GM21825 (cell line): ENCODE data around the gene SPAM1.
"Not testable (repeated sequence)": the region's sequence is repeated elsewhere in the genome, so short reads cannot be mapped to it uniquely, and the experiment has no call there.

ENCODE experiments used
- ATAC-seq: cut with Tn5 transposase; IDR thresholded peaks from one replicate; pipeline ENCODE4 v1.9.1; 2021; ENCODE audit warnings: mild to moderate bottlenecking, moderate library complexity; ENCODE audit not compliant: unreplicated experiment

Gene SPAM1

DNA sequence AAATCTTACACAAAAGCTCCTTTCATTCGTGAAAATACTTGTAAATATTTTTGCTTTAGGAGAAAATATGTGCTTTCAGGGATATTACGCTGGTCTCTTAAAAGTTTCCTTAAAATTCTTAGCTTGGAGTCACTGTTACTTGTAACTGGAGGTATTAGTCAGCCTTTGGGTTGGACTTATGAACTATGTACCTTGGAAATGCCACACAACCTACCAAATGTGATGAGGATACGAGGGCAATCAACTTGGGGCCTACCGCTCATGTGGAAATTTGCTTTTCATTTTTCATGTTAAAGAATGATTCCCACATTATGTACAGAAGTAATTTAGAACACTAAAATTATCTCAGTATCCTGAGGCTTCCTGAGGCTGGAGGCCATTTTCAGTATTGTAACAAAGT lies 23.1 kb downstream of the SPAM1 start:
- ATAC-seq: no peak

DNA sequence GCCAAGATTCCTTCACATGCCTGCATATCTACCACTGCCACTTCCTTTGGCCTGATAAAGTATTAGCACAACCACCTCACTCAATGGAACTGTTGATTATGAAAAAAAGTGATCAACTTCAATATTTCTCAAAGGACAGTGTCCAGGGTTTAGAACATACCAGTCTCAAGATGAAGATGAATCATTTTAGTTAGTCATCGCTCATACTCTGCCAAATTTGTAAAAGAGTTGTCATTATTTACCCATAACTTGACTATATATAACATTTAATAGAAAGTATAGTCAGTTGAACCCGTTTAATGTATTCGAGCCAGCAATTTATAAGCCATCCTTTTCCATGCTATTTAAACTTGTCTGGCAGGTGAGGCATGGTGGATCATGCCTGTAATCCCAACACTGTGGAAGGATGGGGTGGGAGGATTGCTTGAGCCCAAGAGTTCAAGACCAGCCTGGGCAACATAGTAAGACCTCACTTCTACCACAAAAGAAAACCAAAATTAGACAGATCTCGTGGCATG lies 33.2 kb downstream of the SPAM1 start:
- ATAC-seq: no peak

DNA sequence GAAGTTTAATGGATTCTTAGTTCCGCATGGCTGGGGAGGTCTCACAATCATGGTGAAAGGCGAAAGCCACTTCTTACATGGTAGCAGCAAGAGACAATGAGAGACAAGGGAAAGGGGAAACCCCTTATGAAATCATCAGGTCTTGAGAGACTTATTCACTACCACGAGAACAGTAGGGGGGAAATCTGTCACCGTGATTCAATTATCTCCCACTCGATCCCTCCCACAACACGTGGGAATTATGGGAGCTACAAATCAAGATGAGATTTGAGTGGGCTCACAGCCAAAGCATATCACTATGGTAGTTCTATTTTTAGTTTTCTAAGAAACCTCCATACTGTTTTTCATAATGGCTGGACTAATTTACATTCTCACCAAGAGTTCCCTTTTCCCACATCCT lies 36.7 kb downstream of the SPAM1 start:
- no peak for ATAC-seq

DNA sequence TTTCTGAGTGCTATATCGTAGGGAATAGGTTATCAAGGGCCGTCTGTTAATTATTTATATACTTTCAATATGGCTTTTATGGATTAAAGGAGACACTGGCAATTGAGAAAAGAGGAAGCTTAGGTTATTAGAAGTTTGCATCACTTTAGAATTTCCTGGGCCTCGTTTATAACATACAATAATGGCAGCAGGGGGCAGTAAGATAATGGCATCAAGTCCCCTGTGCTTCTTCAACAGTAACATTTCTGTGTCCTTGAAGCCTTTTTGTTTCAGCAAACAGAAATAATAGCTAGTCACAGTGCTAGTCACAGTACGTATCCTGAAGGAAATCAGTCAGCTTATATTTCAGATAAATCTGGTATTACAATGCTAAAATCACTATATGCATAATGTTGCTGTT lies 41.9 kb downstream of the SPAM1 start:
- ATAC-seq: no peak

DNA sequence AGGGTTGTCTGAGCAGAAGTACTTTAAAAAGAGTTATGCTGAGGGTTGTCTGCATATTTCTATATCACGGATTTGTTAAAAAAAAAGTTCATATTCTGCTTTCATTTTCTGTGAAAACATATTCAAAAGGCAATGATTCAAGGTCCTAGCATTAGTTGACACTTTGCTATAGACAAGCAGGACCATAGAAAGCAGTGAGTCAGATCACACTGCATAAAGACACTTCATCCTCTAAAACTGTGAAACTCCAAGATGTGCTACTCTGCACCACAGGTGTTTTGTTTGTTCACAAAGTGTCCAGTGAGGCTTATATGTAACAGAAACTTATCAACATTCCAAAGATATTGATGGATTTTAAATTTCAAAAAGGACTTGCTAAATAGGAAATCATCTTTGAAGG lies 47.0 kb downstream of the SPAM1 start:
- ATAC-seq: no peak

DNA sequence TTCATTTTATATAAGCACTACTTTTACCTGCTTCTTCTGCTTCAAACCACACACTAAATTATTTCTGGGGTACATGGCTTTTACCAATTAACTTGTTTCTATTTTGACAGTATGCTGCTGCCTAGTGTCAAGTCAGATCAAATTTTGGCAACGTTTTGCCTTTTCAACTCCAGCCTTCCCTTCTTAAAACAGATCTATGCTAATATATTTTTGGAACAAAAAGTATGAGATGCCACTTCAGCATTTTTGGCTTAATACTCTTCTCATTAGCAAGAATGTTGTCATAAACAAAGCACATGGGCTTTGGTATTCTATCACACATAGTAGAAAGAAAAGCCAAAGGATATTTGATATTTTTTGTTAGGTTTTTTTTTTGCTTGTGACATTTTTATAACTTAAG lies 47.8 kb downstream of the SPAM1 start:
- ATAC-seq: no peak

DNA sequence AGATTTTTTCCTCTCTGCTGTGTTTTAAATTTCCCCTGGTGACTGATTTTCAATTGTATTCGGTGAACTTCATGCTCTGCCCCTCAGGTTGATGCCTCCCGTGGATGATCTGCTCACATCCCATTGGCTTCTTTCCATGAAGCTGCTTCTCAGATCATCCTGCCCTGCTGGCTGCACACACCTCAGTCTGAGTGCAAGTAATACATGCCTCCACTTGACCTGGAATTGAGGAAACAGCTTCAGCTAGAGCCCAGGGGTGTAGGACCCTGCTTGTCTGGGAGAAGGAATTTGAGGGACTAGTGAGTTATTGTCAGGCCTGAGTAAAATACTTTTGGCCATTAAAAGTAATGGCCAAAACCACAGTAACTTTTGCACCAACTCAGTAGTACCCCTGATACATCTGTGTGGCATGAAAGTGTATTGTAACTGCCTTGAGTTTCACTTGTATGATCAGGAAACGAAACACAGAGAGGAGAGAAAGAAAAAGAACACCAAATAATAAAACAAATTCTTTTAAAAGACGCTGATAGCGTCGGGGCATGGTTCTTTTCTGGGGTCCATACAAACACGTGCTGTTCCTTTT lies 49.4 kb downstream of the SPAM1 start:
- ATAC-seq: no peak

DNA sequence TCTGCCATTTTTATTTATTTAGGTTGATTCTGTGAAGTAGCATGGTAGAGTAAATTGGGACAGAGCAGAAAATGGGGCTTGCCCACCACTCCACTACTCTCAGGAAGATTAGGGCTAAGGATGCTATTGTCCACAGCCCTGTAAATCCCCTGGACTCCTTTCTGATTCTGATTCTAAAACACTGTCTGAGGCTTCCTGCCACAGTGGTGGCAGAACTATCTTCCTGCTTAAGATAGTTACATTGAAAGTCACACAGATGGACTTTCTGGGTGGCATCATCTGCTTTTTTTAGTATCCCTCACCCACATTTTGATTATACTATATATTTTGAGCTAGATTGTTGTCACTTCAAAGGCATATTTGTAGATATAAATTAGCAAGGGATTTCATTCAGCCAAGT lies 50.0 kb downstream of the SPAM1 start:
- no peak for ATAC-seq

DNA sequence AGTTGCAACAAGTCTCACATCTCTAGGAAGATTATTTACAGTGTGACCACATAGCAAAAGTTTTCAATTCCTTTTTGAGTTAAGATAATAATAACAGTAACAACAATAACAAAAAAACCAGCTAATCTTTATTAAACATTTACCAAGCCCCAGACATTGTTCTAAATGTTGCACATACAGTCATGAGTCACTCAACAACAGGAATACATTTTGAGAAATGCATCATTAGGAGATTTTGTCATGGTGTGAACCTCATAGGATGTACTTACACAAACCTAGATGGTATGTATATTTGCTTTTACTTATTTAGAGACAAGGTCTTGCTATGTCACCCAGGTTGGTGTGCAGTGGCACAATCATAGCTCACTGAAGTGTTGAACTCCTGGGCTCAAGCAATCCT lies 52.0 kb downstream of the SPAM1 start:
- ATAC-seq: no peak

DNA sequence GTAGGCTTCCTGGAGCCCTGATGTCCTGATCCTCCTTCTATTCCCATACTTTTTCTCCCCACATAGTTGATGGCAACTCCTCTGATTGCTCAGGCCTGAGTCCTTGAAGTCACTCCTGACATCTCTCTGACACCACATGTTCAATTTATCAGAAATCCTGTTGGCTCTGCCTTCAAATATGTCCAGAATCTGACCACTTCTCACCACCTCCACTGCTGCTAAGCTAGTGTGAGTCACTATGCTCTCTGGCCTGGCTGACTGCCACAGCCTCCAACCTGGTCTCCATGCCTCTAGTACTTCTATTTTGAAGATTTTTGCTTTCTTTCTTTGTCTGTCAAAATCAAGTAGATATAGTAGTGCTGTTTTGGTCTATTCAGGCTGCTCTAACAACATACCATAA lies 54.8 kb downstream of the SPAM1 start:
- ATAC-seq: no peak

DNA sequence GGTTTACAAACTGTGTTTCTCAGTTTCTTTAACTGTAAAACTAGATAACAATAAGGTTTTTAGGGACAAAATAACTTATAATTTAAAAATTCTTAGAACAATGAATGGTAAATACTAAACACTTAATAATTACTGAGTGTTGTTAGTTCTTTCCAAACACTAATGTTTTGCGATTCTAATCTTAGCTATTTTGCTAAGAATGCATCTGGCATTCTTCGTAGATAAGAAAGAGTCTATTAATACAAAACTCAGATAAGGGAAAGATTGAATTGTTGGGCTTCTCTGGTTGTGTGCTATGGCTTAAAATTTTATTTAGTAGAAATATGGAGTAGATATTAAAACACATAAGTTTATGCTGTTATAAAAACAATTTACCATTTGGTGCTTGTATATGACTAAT lies 62.4 kb downstream of the SPAM1 start:
- ATAC-seq: no peak

DNA sequence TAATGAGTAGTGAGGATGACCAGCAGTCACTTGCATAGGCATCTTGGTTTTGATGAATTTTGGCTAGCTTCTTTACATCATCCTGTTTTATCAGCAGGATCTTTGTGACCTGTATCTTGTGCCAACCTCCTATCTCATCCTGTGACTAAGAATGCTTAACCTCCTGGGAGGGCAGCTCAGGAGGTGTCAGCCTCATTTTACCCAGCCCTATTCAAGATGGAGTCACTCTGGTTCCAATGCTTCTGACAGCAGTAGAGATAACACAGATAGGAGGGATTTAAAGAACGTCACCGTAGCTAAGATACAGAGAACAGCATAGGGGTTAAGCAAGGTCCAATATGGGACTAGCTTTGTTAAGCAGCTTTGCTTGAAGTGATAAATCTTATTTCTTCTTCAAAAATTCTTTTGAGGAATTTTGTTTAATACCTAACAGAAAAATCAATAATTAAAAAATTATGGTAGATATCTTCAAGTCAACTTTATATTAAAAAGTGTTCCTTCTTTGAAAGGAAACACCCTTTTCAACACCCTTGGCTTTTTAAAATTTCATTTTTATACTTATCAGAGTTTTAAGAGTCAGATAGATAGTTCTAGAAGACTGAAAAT lies 68.0 kb downstream of the SPAM1 start:
- ATAC-seq: no peak

DNA sequence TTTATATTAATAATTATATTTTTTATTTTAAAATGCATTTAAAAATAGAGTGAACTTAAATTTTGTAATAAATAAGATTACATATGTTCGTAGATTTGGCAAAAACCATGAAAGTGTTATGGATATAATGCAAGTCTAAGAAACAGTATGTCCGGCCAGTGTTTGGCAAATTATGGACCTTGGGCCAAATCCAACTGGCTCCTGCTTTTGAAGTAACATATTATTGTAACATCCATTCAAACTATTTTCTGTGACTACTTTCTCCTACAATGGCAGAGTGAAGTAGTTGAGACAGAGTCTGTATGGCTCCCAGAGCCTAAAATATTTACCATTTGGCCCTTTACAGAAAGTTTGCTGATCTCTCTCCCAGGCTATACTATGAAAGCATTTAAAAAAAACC lies 69.0 kb downstream of the SPAM1 start:
- ATAC-seq: no peak

DNA sequence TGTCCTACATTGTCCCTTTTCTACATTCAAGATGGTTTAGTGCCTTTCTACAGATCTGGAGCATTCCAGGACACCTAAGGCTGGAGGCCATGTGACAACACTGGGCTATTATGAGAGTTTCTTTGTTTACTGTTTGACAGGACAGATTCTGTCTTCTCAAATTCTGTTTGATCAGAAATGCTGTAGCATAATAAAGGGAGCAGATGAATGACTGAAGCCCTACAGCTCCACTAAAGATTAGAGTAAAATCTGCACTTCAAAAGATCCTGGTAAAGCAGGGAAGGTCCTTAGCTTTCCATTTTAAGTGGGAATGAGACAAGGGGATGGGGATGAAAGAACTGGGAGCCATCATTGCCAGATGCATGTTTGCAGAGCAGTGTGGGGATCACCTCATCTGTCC lies 69.4 kb downstream of the SPAM1 start:
- ATAC-seq: no peak

DNA sequence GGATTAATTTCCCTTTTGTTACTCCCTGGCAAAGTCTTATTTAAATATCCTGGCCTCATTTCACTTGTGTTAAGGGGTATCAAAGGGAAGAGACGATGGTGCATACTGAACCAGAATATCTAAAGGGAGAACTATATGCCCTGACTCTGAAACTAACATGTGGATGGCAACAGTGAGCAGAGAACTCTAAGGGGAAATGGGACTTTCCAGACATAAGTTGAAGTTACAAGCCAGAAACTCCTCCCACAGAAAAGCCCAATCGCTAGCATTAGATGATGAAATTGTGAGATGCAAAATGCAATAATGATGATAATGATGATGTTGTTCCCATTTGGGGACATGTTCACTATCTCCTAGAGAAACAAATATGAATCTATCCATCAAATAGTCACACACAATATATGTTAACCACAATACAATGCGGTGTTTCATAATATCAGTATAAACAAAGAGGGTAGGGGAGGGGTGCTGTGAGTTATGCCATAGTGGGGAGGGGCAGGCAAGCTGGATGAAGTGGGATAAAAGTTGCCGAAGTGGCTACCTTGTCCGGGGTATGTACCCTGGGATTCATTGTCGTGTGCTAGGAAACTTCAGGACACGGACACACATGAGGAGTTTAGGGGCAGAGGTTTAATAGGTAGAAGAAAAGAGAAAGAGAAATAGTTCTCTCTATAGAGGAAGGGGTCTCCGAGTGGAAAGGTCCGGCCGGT lies 70.7 kb downstream of the SPAM1 start:
- no peak for ATAC-seq

DNA sequence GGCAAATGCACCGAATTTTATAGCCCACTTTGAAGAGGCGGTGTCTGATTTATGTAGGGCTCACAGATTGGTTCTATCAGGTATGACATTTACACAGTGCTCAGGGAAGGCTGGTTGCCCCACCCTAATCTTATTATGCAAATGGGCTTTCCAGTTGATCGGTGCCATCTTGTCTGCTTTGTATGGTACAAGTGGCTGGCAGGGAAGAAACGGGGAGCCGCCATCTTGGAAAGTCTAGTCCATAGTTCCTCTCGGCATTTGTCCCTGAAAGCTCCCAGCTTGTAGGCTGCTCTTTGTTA lies 71.2 kb downstream of the SPAM1 start:
- ATAC-seq: no peak

DNA sequence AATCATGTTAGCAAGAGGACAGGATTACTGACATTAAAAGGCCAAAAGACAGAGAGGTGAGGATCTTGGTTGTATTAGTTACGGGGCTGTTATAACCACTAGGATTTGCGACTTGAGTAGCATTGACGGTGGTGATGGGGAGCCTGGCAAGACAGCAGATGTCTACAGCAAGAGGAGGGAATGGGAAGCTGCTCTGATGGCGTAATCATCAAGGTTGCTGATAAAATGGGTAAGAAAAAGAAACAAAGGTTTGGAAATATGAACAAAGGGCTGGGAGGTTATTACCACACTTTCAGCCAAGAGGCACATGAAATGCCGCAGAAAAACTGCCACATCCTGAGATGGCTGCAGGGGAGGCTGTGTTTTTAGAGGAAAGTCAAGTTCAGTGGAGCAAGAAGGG lies 73.9 kb downstream of the SPAM1 start:
- no peak for ATAC-seq

DNA sequence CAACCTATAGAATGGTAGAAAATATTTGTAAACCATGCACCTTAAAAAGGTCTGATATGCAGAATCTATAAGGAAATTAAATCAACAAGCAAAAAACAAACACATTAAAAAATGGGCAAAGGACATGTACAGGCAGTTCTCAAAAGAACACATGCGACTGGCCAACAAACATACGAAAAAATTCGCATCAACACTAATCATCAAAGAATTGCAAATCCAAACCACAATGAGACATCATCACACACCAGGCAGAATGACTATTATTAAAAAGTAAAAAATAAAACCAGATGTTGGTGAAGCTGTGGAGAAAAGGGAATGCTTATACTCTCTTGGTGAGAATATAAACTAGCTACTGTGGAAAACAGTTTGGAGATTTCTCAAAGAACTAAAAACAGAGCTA lies 74.7 kb downstream of the SPAM1 start:
- no peak for ATAC-seq

DNA sequence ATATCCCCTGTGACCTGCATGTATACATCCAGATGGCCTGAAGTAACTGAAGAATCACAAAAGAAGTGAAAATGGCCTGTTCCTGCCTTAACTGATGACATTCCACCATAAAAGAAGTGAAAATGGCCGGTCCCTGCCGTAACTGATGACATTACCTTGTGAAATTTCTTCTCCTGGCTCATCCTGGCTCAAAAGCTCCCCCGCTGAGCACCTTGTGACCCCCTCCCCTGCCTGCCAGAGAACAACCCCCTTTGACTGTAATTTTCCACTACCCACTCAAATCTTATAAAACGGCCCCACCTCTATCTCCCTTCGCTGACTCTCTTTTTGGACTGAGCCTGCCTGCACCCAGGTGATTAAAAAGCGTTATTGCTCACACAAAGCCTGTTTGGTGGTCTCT lies 83.3 kb downstream of the SPAM1 start:
- not testable (repeated sequence) for ATAC-seq

DNA sequence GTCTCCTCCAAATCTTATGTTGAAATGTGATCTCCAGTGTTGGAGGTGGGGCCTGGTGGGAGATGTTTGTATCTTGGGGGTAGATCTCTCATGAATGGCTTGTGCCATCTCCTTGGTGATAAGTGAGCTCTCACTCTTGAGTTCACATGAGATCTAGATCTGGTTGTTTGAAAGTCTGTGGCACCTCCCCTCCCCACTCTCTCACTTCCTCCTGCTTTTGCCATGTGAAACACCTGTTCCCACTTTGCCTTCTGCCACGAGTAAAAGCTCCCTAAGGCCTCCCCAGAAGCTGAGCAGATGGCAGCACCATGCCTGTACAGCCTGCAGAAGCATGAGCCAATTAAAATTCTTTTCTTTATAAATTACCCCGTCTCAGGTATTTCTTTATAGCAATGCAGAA lies 84.3 kb downstream of the SPAM1 start:
- ATAC-seq: no peak
